Gastrocnemius medialis (tissue), 4 donors: ENCODE results near the gene PLXNB1. TPM values are rescaled to one million over a fixed set of nuclear protein-coding genes. Genes with fewer than 3 reads are reported as not detected.
A peak's percentile ranks its signal among the peaks of the same experiment; 100 is the strongest.
"Not testable (repeated sequence)": the region's sequence is repeated elsewhere in the genome, so short reads cannot be mapped to it uniquely, and the experiment has no call there.

ENCODE experiments used
- ATAC-seq, 2 donors: fragments of 150-250 bp; one replicate each; pipeline ENCODE4 v1.9.1; 2016
- DNase-seq, 2 donors: peaks; one replicate each; pipeline ENCODE4 v3.0.0-alpha.2; 2019
- H3K27ac ChIP-seq, 4 donors: fragments of 200-600 bp; sonication (generic); 1 replicate in 1 of 4; 2 replicates in 3 of 4; pipeline ENCODE4 v1.5.1; 2016 to 2018; ENCODE audit warnings: mild to moderate bottlenecking in 2 of 4, moderate library complexity in 1 of 4
- H3K27me3 ChIP-seq, 3 donors: fragments of 200-600 bp; sonication (generic) in 2 of 3; 1 replicate in 1 of 3; 2 replicates in 2 of 3; pipeline versions ENCODE4 v1.5.1 to v1.6.0; 2016 to 2019; ENCODE audit warnings: mild to moderate bottlenecking in 1 of 3, moderate library complexity in 1 of 3
- H3K36me3 ChIP-seq, 2 donors: fragments of 200-600 bp; sonication (generic) in 1 of 2; one replicate each; pipeline ENCODE4 v1.5.1; 2017 to 2018
- H3K4me1 ChIP-seq, 2 donors: fragments of 200-600 bp; sonication (generic) in 1 of 2; one replicate each; pipeline ENCODE4 v1.5.1; 2016 to 2017; ENCODE audit warnings: mild to moderate bottlenecking in 2 of 2
- H3K4me3 ChIP-seq, 4 donors: fragments of 200-600 bp; sonication (generic) in 3 of 4; 1 replicate in 1 of 4; 2 replicates in 3 of 4; pipeline ENCODE4 v1.5.1; 2016 to 2019; ENCODE audit warnings: mild to moderate bottlenecking in 2 of 4
- H3K9me3 ChIP-seq, 3 donors: fragments of 200-600 bp; sonication (generic) in 2 of 3; 1 replicate in 1 of 3; 2 replicates in 2 of 3; pipeline ENCODE4 v1.5.1; 2016 to 2019
- POLR2A ChIP-seq, 2 donors: fragments of 450-650 bp; IDR thresholded peaks; one replicate each; pipeline ENCODE4 v1.6.1; 2017; ENCODE audit warnings: antibody characterized with exemption in 2 of 2, mild to moderate bottlenecking in 2 of 2, moderate library complexity in 2 of 2
- in situ Hi-C, 4 donors: fragments of 200-750 bp; cut with MboI; loops; one replicate each; pipeline versions ENCODE4 v1.15.0 to v1.8.0; 2017; ENCODE audit warnings: low sequenced_read_pairs in 4 of 4
- intact Hi-C: fragments of 100-400 bp; cut with DNase I; formaldehyde crosslinking; loops from one replicate; pipeline ENCODE4 v1.15.1; 2023; ENCODE audit warnings: low total_unique reads
- total RNA-seq, 4 donors: library from RNA; depleted of rRNA; stranded (reverse); fragments of >200 nt; gene quantifications; one replicate each; pipeline versions ENCODE4 v1.1.0 to v1.2.3, GENCODE V29; 2016
- TF ChIP-seq, protein P1 (sequence below), 5 experiments: fragments of 450-650 bp in 3 of 5; fragments of 200-600 bp in 2 of 5; sonication (generic) in 2 of 5; IDR thresholded peaks in 4 of 5; conservative IDR thresholded peaks in 1 of 5; 1 replicate in 4 of 5; 2 replicates in 1 of 5; pipeline ENCODE4 v1.5.1; 2016 to 2019; ENCODE audit warnings: antibody characterized with exemption in 5 of 5, mild to moderate bottlenecking in 3 of 5, moderate library complexity in 3 of 5

Gene PLXNB1
- total RNA-seq, 4 donors from 2014 or later = 2.8 to 7.2 (median 3.5) TPM

DNA sequence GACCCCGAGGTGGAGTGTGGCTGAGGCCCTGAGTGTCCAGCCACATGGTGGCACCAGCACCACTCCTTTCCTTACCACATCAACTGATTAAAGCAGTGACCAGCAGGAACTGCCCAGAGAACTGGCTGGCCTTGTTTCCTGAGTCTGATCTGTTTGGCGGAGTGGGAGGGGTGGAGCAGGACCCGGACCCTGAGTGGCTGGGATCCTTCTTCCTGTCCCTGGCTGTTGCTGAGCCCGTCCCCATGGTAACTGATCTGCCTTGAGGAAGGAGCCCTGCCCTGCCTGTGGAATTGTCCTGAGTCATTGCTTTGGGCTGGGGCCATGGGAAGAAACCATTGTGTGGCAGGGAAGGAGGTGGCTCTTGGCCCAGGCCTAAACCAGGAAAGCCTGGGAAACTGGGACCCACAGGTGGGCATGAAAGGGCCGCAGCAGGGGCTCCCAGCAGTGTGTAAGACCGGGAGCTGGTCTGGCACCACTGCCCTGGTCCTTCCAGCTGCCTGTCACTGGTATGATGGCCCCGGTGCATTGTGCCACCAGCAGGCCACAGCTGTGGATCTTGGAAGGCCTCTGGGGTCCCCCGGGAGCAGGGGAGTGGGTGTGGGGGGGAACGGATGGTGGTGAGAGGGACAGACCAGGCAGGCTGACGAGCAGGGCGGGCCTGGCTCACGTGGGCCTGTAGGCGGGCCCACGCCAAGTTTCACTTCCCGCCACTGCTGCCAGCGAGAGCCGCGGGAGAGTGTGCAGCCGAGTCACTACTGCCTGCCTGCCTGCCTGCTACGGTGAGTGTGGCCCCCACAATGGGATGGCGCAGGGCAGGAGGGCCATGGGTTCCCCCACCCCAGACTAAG is 35.9 kb upstream of the PLXNB1 start:
- Histone ChIP-seq H3K4me3 (peak overlapping the region; percentile 56 to 76 (median 70)), H3K27ac (peak overlapping the region; percentile 99 to 100 (median 100)), H3K4me1 (peaks cover 39 to 40% of the 10 kb centered on the region in 2 donors), H3K27me3 (no peaks in the 10 kb centered on the region), H3K9me3 (no peaks in the 10 kb centered on the region), H3K36me3 (peaks cover 0 to 22% of the 10 kb centered on the region in 2 donors)
- in situ Hi-C loops (loop anchor here in 2 of 4 donors (5.0 to 10.0 kb wide), 2 partner anchors 79 to 92 kb away; partner anchors contain the start of gene PFKFB4 (in 1 of the 2)), intact Hi-C loops (loop anchor here (1.0 to 5.0 kb wide), 6 partner anchors 36 to 222 kb away; partner anchors contain the start of genes NCKIPSD, SLC26A6 and UQCRC1)
- ATAC-seq (peak; percentile 92 to 96), DNase-seq (peak; percentile 99)
- TF ChIP-seq, protein P1, sequence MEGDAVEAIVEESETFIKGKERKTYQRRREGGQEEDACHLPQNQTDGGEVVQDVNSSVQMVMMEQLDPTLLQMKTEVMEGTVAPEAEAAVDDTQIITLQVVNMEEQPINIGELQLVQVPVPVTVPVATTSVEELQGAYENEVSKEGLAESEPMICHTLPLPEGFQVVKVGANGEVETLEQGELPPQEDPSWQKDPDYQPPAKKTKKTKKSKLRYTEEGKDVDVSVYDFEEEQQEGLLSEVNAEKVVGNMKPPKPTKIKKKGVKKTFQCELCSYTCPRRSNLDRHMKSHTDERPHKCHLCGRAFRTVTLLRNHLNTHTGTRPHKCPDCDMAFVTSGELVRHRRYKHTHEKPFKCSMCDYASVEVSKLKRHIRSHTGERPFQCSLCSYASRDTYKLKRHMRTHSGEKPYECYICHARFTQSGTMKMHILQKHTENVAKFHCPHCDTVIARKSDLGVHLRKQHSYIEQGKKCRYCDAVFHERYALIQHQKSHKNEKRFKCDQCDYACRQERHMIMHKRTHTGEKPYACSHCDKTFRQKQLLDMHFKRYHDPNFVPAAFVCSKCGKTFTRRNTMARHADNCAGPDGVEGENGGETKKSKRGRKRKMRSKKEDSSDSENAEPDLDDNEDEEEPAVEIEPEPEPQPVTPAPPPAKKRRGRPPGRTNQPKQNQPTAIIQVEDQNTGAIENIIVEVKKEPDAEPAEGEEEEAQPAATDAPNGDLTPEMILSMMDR (IDR thresholded peaks at IDR 0.05 in 4 of 5, conservative IDR thresholded peaks at IDR 0.05 in 1 of 5) = peak in 4 of 5 experiments; percentile 81 to 88 (median 86)
- TF ChIP-seq POLR2A (IDR thresholded peaks at IDR 0.05) = peak; percentile 77 to 83

DNA sequence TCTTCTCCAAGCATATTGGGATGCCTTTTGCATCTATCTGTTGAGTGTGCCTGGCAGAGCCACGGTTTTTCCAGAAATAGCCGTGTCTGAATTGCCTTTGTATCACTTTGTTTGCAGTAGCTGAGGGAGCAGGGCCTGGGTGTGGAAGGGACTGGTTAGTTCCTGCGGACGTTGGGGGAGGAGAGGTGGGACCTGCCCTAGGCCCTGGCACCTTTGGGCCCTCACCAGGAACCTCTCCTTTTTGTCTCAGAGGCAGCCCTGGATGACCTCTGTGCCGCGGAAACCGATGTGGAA is 35.3 kb upstream of the PLXNB1 start:
- Histone ChIP-seq H3K27ac (peak overlapping the region; percentile 99 to 100 (median 100)), H3K4me1 (peaks cover 36 to 37% of the 10 kb centered on the region in 2 donors), H3K9me3 (no peaks in the 10 kb centered on the region), H3K36me3 (peaks cover 0 to 28% of the 10 kb centered on the region in 2 donors), H3K4me3 (peak overlapping the region in 2 of 4 donors; percentile 40 to 76), H3K27me3 (no peaks in the 10 kb centered on the region)
- ATAC-seq (peak; percentile 0 to 1), DNase-seq (no peak)
- no peak for TF ChIP-seq POLR2A (IDR thresholded peaks at IDR 0.05)
- TF ChIP-seq, protein P1 (IDR thresholded peaks at IDR 0.05 in 4 of 5, conservative IDR thresholded peaks at IDR 0.05 in 1 of 5) = peak in 1 of 5 experiments; percentile 87
- in situ Hi-C loops (loop anchor here in 2 of 4 donors (5.0 to 10.0 kb wide), 2 partner anchors 80 to 92 kb away; partner anchors contain the start of gene PFKFB4 (in 1 of the 2)), intact Hi-C loops (loop anchor here (1.0 to 5.0 kb wide), 4 partner anchors 42 to 222 kb away; partner anchors contain the start of genes NCKIPSD and UQCRC1)

DNA sequence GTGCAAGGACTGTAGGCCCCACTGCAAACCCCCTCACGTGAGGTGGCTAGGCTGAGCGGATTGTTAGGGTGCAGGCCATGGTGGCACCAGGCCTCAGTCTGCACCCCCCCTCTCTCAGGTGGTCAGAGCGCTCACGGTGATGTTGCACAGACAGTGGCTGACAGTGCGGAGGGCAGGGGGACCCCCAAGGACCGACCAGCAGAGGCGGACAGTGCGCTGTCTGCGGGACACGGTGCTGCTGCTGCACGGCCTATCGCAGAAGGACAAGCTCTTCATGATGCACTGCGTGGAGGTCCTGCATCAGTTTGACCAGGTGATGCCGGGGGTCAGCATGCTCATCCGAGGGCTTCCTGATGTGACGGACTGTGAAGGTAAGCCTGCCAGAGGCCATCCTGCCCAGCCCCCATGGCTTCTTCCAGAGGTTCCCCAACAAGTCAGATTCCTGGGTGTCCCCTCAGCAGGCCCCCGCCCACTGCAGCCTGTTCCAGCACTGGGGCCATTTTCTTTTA is 34.9 kb upstream of the PLXNB1 start:
- intact Hi-C loops = loop anchor here (1.0 to 5.0 kb wide), 4 partner anchors 43 to 223 kb away; partner anchors contain the start of genes NCKIPSD and UQCRC1
- H3K27me3 ChIP-seq = no peaks in the 10 kb centered on the region
- no peak for DNase-seq
- H3K4me1 ChIP-seq = peaks cover 33 to 34% of the 10 kb centered on the region in 2 donors
- no peaks in the 10 kb centered on the region for H3K9me3 ChIP-seq
- TF ChIP-seq, protein P1 (IDR thresholded peaks at IDR 0.05 in 4 of 5, conservative IDR thresholded peaks at IDR 0.05 in 1 of 5) = no peak
- TF ChIP-seq POLR2A (IDR thresholded peaks at IDR 0.05) = no peak
- no peak for ATAC-seq
- in situ Hi-C loops = loop anchor here in 3 of 4 donors (5.0 to 10.0 kb wide), 3 partner anchors 80 to 93 kb away; partner anchors contain the start of gene PFKFB4 (in 1 of the 3)
- H3K4me3 ChIP-seq = no peak overlapping the region
- H3K27ac ChIP-seq = peak overlapping the region; percentile 99 to 100 (median 100)
- peaks cover 0 to 32% of the 10 kb centered on the region in 2 donors for H3K36me3 ChIP-seq

DNA sequence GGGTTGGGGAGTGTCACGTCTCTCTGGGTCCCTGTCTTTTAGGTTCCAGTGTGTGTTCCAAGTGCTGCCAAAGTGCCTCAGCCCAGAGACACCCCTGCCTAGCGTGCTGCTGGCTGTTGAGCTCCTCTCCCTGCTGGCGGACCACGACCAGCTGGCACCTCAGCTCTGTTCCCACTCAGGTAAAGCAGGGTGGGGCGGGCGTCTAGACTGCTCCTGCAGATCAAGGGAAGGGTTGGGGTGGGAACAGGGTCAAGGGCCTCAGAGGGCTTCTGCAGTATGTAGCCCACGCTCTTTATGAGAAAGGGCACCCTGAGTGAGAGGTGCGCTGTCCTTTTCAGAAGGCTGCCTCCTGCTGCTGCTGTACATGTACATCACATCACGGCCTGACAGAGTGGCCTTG is 33.8 kb upstream of the PLXNB1 start:
- H3K27me3 ChIP-seq = no peaks in the 10 kb centered on the region
- DNase-seq (no peak), ATAC-seq (no peak)
- H3K9me3 ChIP-seq = no peaks in the 10 kb centered on the region
- intact Hi-C loops = no loop called here
- TF ChIP-seq, protein P1 (IDR thresholded peaks at IDR 0.05 in 4 of 5, conservative IDR thresholded peaks at IDR 0.05 in 1 of 5) = no peak
- TF ChIP-seq POLR2A (IDR thresholded peaks at IDR 0.05) = no peak
- peaks cover 0 to 40% of the 10 kb centered on the region in 2 donors for H3K36me3 ChIP-seq
- no peak overlapping the region for H3K4me3 ChIP-seq
- no peak overlapping the region for H3K27ac ChIP-seq
- in situ Hi-C loops = loop anchor here in 2 of 4 donors (5.0 to 10.0 kb wide), 2 partner anchors 81 to 84 kb away; no protein-coding TSS in a partner anchor
- H3K4me1 ChIP-seq = peaks cover 30 to 33% of the 10 kb centered on the region in 2 donors

DNA sequence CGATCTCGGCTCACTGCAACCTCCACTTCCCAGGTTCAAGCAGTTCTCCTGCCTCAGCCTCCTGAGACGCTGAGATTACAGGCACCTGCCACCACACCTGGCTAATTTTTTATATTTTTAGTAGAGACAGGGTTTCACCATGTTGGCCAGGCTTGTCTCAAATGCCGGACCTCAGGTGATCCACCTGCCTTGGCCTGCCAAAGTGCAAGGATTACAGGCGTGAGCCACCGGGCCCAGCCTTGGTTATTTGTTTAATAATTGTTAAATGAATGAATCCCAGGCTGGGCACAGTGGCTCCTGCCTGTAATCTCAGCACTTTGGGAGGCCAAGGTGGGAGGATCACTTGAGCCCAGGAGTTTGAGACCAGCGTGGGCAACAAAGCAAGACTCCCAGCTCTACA is 31.9 kb upstream of the PLXNB1 start:
- H3K4me3 ChIP-seq, ATAC-seq, H3K9me3 ChIP-seq, intact Hi-C loops, H3K27me3 ChIP-seq, H3K27ac ChIP-seq, DNase-seq: not testable (repeated sequence)
- in situ Hi-C loops = loop anchor here in 2 of 4 donors (5.0 to 10.0 kb wide), 2 partner anchors 83 to 86 kb away; no protein-coding TSS in a partner anchor
- peaks cover 0 to 47% of the 10 kb centered on the region in 2 donors for H3K36me3 ChIP-seq
- H3K4me1 ChIP-seq = peaks cover 10 to 14% of the 10 kb centered on the region in 2 donors
